T47D (cell line): Measurements from ENCODE around the gene LPCAT3.
"Not testable (repeated sequence)": the region's sequence is repeated elsewhere in the genome, so short reads cannot be mapped to it uniquely, and the experiment has no call there.

ENCODE experiments used
- DNase-seq, 2 experiments: peaks; one replicate each; pipeline versions ENCODE4 v3.0.0 to v3.0.0-alpha.2; 2011 to 2012; ENCODE audit warnings: low read depth in 1 of 2, low spot score in 1 of 2
- JUND ChIP-seq: IDR thresholded peaks from 2 replicates; pipeline ENCODE4 v1.6.1; 2012; ENCODE audit warnings: low read depth
- in situ Hi-C: cut with HindIII; loops from 2 replicates; pipeline ENCODE4 v1.10.0; 2016; ENCODE audit warnings: low sequenced_read_pairs, low pct_unique_long_range_greater_than_20kb

The LPCAT3 gene

GRCh38 chr12:7026854-7027253 is 8.6 kb upstream of the LPCAT3 start:
- DNase-seq, result no peak
- in situ Hi-C loops, result no loop called here
- no peak for TF ChIP-seq JUND

- no peak for TF ChIP-seq JUND
- no peak for DNase-seq
- in situ Hi-C loops, result no loop called here
Observed at GRCh38 chr12:7023114-7023513, 4.8 kb upstream of the LPCAT3 start.

GRCh38 chr12:7021956-7022355 is 3.7 kb upstream of the LPCAT3 start:
- no peak for TF ChIP-seq JUND
- DNase-seq, result no peak

GRCh38 chr12:7019043-7019569 is 830 bp upstream of the LPCAT3 start:
- in situ Hi-C loops, result no loop called here
- TF ChIP-seq JUND, result no peak
- DNase-seq, result no peak

More at GRCh38 chr12:7021956-7022355, 3.7 kb upstream of the LPCAT3 start:
- in situ Hi-C loops, result no loop called here

GRCh38 chr12:7017870-7018349 is 366 bp downstream of the LPCAT3 start:
- in situ Hi-C loops, result no loop called here
- no peak for DNase-seq
- no peak for TF ChIP-seq JUND

- no peak for TF ChIP-seq JUND
- no peak for DNase-seq
- in situ Hi-C loops, result no loop called here
Observed at GRCh38 chr12:7016958-7017571, 1.2 kb downstream of the LPCAT3 start.

- DNase-seq, result no peak
- TF ChIP-seq JUND, result no peak
- in situ Hi-C loops, result no loop called here
Observed at GRCh38 chr12:7015555-7016370, 2.5 kb downstream of the LPCAT3 start.

GRCh38 chr12:7013101-7013500 is 5.2 kb downstream of the LPCAT3 start:
- TF ChIP-seq JUND, result no peak

GRCh38 chr12:7012024-7012607 is 6.2 kb downstream of the LPCAT3 start:
- no peak for DNase-seq
- in situ Hi-C loops, result no loop called here
- TF ChIP-seq JUND, result no peak

More at GRCh38 chr12:7013101-7013500, 5.2 kb downstream of the LPCAT3 start:
- DNase-seq, result no peak
- in situ Hi-C loops, result no loop called here

GRCh38 chr12:7011398-7011797 is 6.9 kb downstream of the LPCAT3 start:
- DNase-seq, in situ Hi-C loops: not testable (repeated sequence)

GRCh38 chr12:7009512-7009911 is 8.8 kb downstream of the LPCAT3 start:
- no peak for TF ChIP-seq JUND
- in situ Hi-C loops, result no loop called here
- no peak for DNase-seq

- in situ Hi-C loops, result no loop called here
- no peak for TF ChIP-seq JUND
Observed at GRCh38 chr12:7008864-7009263, 9.4 kb downstream of the LPCAT3 start.

GRCh38 chr12:7006639-7007038 is 11.6 kb downstream of the LPCAT3 start:
- TF ChIP-seq JUND, result no peak
- in situ Hi-C loops, result no loop called here
- DNase-seq, result no peak

More at GRCh38 chr12:7008864-7009263, 9.4 kb downstream of the LPCAT3 start:
- no peak for DNase-seq
